Endothelial cell of hepatic sinusoid (primary cell): ENCODE measurements around the gene PDE4D.
"Not testable (repeated sequence)": the region's sequence is repeated elsewhere in the genome, so short reads cannot be mapped to it uniquely, and the experiment has no call there.

Experiments
- in situ Hi-C: cut with HindIII; loops from 2 replicates; pipeline ENCODE4 v1.10.0; 2017; ENCODE audit warnings: low sequenced_read_pairs

PDE4D gene

DNA sequence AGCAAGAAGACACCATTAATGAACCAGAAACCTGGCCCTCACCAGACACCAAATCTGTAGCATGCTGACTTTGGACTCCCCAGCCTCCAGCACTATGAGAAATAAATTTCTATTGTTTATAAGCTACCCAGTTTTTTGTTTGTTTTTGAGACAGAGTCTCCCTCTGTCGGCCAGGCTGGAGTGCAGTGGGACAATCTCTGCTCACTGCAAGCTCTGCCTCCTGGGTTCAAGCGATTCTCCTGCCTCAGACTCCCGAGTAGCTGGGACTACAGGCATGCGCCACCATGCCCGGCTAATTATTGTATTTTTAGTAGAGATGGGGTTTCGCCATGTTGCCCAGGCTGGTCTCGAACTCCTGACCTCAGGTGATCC lies 227.7 kb downstream of the PDE4D start:
- in situ Hi-C loops: not testable (repeated sequence)

DNA sequence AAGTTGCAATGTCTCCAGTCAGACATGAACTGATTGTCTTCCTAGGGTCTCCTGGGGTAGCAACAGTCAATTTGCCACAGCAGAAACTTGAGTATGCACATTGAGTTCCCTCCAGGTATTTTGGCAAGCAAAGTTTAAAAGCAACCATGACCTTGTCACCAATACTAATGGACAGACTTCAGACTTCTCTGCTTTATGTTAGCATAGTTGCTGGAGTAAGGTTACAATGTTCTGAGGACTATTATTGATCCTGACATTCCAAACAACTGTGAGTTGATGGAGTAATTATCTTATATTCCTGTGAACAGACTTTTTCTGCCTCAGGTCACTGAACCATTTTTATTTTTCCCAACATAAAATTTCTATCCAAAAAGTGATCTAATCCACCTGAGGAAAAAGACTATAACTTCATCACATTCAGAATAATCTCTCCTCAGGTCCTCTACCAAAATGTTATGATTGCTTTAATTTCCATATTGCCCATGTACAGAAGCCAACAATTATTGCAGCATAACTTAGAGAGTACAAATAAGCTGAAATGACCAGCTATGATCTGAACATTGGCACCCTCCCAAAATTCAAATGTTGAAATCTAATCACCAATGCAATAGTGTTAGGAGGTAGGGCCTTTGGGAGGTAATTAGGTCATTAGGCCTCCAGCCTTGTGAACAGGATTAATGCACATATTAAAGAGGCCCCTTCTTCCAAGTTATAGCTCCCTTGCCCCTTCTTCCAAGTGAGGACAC lies 228.3 kb downstream of the PDE4D start:
- in situ Hi-C loops: no loop called here

DNA sequence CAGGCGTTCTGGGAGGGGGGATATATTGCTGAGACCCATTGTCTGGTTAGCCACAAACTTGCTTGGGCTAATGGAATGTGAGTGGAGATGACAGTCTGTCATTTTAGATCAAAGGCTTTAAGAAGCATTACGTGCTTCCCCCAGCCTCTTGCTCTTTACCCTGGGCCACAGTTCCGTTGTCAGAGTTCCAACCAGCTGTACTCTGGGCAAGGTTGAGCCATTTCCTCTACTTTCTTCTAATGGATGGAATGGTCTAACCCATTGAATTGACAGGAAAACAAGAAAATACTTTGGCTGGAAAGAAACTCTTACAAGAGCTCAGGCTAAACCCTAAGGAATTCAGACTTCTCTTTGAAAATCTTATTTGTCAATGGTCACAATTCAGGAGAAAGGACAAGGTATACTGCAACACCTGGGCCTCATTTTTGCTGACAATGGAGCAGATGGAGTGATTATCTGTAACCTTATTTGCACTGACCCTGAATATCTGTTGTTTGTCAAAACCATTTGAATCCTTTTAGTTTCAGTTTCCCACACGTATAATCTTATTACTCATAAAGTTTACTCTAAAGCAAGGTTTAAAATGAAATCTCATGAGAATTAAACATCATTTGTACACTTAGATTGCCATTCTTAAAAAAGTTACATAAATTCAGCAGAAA lies 231.4 kb downstream of the PDE4D start:
- in situ Hi-C loops: no loop called here

DNA sequence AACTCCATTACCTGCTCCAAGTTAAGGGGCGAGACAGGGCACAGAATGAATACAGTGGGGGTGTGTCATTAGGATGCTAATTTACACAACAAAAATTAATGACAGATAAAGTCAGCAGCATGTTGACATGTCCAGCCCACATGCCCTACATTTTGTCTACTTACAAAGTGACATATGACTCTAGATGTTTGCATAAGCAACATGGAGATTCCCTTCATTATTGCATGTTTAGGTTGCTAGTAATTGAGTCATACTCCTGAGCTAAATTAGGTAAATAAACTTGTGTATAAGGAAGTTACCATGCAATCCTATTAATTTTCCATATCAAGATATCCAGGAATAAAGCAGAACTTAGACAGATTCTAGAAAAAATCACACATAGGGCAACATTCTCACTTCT lies 232.2 kb downstream of the PDE4D start:
- in situ Hi-C loops: no loop called here

DNA sequence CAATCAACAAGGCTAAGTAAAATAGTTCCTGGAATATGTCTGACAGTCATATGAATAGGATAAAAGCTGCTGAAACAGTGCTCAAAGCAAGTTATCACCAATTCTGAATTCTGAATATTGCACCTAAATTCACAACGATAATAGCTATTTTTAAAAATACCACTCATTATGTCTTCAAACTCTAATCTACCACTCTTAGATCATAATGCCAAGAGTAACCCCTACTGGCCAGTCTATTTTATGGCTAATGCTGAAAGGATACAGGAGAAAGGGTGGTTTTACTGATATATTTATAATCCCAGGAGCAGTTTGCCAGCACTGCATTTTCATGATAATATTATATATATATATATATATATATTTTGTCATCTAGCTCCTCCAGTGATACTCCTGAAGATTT lies 232.8 kb downstream of the PDE4D start:
- in situ Hi-C loops: no loop called here

DNA sequence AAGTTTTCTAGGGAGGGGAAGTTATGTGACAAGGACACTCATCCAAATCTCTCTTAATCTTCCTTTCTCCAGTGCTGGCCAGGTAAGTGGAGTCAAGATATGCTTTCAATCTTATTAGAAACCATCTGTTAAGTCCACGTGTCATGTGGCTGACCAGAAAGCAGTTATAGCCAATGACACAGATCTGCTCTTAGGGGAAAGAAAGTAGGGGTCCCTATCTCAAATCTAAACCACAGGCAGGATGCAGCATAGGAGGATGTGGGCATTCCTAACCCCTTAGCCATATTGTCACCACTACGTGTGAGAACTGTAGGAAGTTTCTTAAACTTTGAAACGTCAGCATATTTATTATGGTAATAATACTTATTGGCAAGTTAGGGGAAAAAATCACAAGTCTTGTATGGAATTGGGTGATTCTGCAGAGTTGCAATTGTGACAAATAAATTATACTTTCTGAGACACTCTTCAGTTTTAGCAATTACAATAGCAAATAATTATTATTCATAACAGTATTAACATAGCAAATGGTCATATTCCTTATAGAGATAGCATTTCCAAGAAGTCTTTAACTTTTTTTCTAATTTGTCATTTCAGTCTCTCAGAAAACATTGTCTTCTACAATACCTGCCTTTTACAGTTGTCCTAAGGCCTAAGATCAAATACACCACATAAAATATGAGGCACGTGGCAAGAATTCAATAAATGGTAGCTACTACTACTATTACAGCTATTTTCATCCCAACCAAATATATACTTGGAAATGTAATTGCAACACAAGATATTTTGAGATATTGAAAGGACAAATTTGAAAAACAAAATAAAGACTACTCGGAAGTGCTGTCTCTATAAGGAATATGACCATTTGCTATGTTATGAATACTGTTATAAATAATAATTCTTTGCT lies 236.9 kb downstream of the PDE4D start:
- in situ Hi-C loops: no loop called here

DNA sequence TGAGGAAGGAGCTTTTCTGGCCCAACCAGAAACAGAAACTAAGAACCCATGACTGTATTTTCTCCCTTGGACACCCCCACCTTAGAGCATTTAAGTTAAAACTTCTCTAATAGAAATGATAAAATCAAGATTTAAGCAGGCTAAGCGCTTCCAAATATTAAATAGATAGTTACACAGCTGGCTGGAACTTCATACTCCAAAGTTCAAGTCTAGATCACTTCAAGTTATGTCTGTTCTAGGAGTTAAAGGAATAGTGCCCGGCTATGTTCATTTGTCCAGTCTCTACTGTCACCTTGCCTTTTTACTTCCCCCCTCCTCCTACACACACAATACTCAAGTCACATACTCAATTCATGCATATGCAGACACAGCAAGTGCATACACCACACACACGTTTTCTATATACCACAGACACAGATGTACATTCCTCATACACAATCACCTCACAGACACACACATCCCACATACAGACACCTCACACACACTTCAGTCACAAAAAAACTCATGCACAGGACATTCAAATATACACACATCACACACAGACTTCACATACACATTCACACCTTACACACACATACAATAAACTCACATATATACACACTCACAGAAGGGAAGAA lies 237.7 kb downstream of the PDE4D start:
- in situ Hi-C loops: no loop called here

DNA sequence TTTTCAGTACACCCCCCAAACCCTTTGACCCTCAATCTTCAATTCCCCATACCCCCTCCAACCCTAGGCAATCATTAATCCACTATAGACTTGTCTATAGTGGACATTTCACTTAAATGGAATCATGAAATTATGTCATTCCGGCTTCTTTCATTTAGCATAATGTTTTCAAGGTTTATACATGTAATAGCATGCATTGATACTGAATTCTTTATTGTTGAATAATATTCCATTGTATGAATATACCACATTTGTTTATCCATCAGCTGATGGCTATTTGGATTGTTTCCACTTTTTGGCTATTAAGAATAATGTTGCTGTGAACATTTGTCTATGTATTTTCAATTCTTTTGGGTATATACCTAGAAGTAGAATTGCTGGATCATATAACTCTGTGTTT lies 238.8 kb downstream of the PDE4D start:
- in situ Hi-C loops: no loop called here

DNA sequence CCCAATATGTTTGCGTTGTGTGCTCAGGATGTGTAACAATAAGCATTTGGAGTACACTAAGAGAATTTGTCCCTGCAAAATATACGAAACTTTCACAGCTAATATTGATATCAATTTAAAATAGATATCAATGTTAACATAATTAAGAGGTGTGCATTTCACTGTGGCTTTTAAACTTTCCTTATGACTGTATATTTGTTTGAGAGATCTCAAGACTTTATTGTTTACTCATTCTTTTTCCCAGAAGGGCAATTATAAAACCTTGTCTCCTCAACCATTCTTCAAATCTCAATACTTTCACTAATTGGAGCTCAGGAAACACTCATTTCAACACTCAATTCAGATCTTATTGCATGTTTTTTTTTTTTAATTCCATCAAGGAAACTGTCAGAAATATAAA lies 241.1 kb downstream of the PDE4D start:
- in situ Hi-C loops: no loop called here

DNA sequence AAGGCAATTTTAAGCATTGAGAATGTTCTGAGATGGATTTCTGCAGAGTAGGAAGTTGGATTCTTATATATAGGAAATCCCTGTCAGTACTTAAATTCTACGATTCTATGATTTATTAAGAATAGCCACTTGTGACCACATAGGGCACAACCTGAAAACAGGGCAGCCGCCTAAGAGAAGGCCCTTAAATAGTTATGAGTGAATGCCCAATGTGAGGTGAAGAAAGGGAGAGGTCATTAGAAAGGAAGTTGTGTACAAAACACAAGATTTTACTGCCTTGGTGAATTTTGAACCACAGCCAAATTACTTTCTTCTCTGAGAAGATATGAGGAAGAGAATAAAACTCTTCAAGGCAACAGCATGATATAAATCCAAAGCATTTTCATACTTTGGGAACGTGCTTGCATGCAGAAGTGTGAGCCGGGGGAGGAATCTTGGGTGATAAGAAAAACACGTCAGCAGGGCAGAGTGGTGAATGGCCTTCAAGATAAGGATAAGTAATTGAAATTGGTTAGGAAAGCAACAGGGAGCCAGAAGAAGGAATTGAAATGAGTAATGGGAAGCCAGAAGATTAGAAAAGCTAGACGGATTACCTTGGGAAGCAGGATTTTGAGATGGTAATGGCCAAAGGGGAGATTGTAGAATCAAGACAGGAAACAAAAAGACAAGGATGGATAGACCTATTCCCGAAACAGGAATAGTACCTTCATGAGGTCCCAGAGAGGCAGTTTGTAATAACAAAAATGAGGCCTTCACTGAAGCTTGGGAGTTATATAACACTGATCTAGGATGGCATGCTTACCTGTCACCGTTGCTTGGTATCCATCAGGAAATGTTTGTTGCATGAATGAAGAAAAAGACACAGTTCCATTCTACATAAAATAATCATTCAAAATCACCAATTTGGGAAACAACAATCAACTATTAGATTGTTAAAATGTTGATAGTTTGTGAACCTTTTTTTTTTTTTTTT lies 244.3 kb downstream of the PDE4D start:
- in situ Hi-C loops: loop anchor here (10.0 kb wide), 1 partner anchor 936 kb away; no protein-coding TSS in a partner anchor

DNA sequence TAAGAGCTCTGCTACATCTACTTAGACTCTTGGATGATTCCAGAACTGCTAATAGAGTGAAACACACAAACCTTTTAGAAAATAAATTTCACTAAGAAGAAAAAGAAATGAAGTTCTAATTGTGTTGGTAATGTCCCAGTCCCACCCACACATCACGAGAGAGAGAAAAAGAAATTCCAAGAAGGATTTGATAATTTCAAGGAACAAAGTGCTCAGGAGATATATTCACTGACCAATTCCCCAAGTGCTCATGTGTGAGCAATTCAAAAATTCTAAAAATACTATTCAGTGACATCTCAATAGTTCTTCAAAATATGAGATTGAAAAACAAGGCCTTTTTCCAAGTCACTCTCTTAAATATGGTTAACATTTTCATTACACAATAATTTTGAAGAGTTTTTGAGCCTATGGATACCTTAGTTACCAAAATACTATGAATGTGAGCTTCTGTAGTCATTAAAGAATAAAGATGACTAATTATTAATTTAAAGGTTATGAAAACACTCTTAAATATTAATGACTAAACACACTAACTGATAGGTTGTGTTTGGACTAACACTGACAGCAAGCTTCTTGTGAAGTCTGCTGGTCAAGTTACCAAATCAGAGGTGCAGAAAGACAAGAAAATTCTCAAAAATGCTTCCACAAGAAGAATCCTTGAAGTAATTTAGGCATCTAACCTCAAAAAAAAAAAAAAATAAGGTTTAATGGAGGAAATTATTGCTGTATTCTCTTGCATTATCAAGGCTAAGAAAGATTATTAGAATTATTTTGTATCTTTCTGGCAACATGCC lies 245.3 kb downstream of the PDE4D start:
- in situ Hi-C loops: loop anchor here (10.0 kb wide), 1 partner anchor 937 kb away; no protein-coding TSS in a partner anchor

DNA sequence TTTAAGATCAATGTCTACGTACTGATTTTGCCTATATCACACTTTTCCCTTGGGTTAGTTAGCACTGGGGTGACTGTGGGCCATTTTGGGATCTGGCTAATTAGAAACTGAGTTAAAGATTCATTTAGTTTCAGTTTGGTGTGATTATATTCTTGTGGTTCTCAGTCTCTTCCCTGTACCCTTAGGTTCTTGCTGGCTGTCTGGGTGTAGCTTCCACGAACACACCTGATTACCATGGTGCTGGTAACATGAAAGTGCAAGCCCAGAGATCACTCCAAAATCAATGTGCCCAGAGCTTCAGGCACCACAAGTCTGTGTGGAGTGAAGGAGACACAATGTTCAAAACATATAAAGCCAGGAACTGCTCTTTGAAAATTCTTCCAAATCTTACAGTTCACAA lies 248.1 kb downstream of the PDE4D start:
- in situ Hi-C loops: loop anchor here (10.0 kb wide), 1 partner anchor 939 kb away; no protein-coding TSS in a partner anchor

DNA sequence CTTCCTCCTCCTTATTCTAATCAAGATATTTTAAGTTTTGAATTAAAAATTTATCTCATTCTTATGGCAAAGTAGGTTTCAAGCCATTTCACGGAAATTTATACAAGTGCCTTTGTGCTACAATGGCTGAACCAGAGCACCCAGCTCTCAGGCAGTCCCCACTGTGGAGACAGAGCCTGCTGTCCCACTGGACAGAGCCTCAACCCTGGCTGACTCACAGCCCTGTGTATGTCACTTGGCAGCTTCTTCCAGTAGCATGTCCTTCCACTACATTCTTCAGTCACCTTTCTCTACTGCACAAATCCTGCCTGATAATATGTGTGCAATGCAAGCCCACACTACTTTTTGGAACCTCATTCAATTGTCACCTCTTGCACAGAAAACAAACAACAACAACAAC lies 253.1 kb downstream of the PDE4D start:
- in situ Hi-C loops: loop anchor here (10.0 kb wide), 1 partner anchor 944 kb away; no protein-coding TSS in a partner anchor

DNA sequence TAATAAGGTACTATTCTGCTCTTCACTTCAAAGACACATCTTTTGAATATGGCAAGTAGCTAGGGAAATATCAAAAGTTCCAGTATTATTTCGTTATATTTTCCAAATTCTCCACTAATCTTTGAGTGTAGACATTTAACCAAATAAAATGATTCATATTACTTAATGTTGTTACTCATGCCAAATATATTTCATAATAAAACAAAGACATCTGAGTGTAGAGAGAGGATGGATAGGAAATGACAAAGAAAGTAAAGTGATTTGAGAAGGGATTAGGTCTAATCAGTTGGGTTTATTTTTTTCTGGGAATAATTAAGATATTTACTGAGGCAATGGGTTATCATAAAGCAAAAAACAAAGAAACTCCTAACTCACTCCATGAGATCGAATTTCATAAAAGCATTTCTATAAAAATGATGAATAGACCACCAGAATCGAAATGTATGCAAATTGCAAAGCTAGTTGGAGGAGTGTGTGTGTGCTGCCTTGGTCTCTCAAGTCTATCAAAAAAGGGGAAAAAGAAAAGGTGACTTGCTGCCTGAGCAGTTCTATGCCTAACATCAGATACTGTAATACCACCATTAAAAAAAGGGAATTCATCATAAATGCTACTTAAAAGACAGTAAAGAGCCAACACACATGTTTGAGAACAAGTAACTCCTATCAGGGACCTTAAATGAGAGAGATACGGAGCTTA lies 255.5 kb downstream of the PDE4D start:
- in situ Hi-C loops: no loop called here

DNA sequence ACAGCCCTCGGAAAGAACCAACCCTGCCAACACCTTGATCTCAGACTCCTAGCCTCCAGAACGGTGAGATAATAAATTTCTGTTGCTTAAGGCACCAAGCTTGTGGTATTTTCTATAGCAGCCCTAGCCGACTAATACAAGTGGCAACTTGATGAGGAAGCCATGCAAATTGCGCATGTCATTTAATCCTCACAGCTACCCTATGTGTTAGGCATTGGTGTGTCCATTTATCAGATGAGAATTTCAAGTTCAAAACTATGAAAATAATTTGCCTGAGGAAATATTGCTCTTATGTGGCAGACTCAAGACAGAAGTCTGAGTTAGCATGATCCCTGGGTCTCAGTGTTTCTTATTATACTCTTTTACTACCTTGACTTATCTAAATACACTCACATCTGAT lies 264.0 kb downstream of the PDE4D start:
- in situ Hi-C loops: no loop called here

DNA sequence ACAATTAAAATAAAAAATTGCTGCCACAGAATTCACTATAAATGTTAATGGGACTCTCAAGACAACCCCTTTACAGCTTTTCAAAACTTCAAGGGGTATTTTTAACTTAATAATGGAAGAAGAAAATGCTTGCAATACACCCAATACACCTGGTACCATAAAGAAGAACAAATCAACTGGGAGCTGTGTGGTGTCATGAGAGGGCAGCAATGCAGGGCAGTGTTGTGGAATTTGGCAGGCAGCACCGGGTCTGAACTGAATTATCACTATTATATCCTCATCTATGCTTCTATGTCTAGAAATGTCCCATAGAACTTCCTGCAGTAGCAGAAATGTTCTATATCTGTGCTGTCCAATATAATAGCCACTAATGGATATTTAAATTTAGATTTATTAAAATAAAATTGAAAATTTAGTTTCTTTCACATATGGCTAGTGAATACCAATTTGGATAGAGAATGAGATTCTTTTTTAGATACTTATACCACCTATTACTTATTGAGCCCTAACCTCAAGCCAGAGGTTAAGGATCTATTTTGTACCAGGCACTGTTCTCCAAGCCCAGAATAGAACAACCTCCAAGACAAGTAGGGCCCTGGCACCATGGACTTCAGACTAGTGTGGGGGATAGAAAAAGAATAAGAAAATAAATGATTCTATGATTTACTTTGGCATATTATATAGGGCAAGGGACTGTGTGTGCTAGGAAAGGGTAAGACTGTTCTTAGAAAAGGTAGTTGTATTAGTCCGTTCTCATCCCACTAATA lies 265.3 kb downstream of the PDE4D start:
- in situ Hi-C loops: no loop called here

DNA sequence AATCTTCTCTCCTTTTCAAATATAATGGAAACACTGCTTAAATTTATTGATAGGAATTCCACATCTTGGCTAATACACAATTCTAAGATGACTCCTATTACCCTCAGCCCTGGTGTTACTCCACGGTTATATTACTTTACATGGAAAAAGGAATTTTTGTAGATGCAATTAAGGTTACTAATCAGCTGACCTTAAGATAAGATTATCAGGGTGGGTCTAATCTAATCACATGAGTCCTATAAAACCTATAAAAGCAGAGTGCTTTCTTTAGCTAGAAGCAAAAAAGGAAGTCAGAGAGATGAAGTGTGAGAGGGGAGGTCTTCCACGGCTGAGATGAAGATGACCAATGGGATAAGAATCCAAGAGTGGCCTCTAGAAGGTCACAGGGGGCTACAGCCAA lies 268.6 kb downstream of the PDE4D start:
- in situ Hi-C loops: no loop called here

DNA sequence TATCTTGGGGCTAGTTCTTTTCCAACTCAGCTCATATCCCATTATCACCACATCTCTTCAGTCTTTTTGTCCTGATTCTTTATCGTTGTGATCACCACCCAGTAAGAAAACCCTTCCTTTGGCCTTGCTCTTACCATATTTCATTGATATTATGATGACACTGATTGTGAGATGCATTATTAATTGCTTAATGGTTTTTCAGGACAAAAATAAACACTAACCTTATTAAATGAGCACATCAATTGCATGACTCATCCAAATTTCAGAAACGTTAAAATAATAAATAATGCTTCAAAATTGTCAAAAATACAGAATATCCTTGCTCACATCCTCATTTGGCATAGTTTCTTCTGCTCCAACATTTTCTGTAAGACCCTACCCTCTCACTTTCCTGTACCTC lies 270.7 kb downstream of the PDE4D start:
- in situ Hi-C loops: no loop called here
